Skeletal muscle cell (primary cell): Measurements from ENCODE around the gene IFT122.

ENCODE experiments used
- DNase-seq: peaks from one replicate; pipeline ENCODE4 v3.0.0-alpha.2; 2010; ENCODE audit warnings: low read depth
- H3K4me3 ChIP-seq: 2 replicates; pipeline ENCODE4 v1.5.1; 2011; ENCODE audit warnings: low read depth, mild to moderate bottlenecking, control low read depth, low read length, moderate library complexity

The IFT122 gene

DNA sequence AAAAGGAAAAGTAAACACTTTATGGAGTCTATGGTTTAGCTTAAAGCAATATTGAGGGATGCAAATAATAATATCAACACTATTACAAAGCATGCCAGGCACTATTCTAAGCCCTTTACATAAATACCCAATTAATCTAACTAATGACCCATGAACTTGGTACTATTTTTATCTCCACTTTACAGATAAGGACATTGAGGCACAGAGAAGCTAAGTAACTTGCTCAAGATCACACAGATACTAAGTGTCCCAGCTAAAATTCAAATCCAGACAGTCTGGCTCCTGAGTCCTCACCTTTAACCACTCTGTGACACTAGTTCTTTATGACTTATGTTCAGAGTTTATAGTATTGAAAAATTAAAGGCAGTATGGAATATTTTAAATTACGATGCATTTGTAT is 5.9 kb upstream of the IFT122 start:
- DNase-seq: no peak
- H3K4me3 ChIP-seq: no peak overlapping the region

DNA sequence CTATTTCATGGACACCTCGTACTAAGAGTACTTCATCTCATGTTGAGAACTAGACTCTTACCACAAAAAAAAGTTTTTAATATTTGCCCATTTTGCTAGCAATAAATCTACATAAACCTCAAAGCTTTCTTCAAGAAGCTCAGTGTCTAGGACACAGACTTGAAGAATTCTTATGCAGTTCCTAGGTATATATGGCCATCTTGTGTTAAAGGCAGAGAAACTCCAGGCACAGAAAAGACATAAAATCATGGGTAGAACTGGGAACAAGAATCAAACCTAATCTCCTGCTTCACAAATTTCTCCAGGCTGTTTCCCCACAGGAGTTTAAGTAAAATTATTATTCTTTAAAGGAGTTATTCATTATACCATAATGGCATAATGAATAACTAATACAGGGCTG is 4.7 kb upstream of the IFT122 start:
- DNase-seq: no peak
- H3K4me3 ChIP-seq: no peak overlapping the region

DNA sequence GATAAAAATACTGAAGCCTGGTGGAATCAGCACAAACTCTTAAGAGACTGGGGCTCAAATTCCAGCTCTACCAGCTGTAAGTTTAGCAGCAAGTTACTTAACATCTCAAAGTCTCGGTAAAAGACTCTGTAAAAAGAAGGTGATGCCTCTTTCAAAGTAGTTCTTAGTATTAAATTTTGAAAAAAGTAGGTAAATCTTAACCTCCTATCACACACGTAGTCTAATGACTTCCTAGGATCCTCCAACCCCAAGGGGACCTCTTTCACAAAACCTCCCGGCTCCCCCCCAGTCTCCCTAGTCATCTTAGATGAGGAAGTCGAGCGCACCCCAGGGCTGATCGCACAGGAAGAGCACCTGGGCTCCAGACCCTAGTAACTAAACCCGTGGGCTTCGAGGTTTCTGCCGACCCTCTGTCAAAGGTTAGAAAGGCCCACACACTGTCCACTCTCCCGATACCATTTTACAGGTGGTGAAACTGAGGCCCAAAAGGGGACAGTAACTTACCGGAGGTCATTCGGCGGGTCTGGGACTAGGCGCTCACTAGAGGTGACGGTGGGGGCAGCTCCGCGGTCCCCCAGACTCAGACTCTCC is 703 bp upstream of the IFT122 start:
- no peak for DNase-seq

DNA sequence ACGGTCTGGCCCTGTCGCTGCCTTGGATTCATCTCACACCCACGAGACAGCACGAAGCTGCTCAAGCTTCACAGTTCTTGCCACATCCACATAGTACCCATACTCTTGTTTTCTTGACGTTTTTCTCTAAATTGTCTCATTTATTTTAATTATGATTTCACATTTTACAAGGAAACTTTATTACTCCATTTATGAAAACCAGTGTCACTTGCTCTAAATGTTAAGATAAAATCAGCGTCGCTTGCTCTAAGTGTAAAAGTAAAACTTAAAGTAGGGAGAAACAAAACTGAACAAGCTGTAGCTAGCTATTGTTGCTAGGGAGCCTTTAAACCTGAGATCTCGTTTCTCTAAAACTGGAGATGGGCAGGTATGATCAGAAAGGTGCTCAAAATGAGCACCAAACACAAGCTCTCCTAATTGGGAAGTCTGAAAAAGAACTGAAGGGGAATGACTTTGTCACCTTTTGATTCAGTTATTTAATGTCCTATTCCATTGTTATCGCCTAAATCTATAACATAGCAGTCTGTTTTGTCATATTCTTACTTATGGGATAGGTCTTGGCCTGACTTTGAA is 680 bp downstream of the IFT122 start:
- peak overlapping the region; percentile 100 for H3K4me3 ChIP-seq
- no peak for DNase-seq

More for the DNA sequence above, 703 bp upstream of the IFT122 start:
- H3K4me3 ChIP-seq: peak overlapping the region; percentile 100

DNA sequence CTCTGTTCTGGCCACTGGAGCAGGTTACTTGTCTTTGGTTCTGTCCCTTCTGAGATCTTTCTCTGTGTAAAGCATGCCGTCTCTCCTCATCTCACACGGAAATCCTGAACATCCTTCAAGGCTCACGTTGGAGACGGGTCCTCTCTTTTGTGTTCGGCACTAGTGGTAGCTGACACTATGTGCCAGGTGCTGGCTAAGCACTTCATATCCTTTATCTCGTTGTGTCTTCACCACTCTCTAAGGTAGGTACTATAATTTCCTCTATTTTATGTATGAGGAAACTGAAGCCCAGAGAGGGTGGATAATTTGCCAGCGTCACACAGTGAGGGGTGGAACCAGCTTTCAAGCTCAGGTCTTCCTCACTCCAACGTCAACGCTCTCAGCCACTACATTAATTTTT is 1.2 kb downstream of the IFT122 start:
- H3K4me3 ChIP-seq: peak overlapping the region; percentile 100
- no peak for DNase-seq

DNA sequence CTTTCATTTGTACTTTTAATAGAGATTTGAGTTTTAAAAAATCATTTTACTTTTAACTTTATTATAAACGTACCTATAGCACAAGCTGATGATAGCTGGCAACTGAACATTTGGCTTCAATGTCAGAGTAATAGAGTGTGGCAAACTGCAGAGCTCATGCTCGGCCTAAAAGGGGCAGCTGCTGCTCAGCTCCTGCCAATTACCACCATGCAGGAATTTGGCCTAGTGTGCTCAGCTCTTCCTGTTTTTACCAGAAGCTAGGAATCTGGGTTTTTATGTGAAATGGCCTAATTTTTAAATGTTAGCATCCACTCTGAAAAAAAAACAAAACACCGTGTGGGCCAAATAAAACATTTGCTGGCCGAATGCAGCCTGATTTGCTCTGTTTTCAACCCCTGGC is 1.8 kb downstream of the IFT122 start:
- DNase-seq: no peak
- peak overlapping the region; percentile 24 for H3K4me3 ChIP-seq

DNA sequence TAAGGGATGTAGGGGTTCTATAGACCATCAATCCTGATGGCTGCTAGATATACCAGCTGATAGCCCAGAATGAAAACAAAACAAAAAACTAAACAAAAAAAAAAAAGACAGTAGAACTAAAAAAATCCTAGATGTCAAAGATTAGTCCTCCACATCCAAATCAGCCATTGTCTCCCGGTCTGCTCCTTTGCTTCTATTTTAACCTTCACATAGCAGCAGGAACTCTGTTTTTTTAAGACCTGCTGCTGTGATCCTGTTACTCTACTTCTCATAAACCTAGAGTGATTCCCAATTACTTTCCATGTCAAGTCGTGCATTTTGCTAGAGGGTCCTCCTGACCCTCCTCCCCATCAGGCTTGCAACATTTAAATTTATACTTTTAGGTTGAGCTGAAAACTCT is 2.5 kb downstream of the IFT122 start:
- no peak overlapping the region for H3K4me3 ChIP-seq
- no peak for DNase-seq

DNA sequence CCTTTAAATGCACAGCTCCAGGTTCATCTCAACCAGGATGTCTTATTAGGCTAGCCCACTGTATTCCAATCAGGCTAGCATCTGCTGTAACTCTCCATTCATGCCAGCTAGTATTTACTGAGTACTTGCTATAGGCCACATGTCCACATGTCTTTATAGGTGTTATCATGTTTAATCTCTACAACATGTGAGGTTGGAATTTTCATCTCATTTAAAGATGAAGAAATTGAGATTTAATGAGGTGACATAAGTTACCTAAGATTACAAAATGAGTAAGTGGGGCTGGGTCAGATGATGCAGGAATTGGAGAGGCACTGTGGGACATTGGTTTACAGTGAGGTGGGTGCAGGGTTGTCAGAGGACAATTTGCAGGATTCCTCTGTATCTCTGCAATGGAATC is 2.9 kb downstream of the IFT122 start:
- H3K4me3 ChIP-seq: no peak overlapping the region
- DNase-seq: no peak

DNA sequence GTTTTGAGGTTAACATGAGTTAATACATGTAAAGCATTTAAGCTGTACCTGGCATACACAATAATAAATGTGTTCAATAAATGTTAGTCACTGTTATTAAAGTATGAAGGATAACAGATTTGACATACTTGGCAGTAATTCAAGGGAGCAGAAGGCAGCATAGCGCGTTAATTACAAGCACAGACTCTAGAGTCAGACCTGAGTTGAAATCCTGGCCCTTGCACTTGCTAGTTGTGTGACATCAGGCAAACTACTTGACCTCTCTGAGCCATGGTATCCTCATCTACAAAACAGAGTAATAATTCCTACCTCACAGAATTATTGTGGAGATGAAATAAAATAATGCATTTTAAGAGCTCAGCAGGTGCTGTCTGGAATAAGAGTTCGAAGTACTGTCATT is 5.4 kb downstream of the IFT122 start:
- DNase-seq: no peak
- no peak overlapping the region for H3K4me3 ChIP-seq

DNA sequence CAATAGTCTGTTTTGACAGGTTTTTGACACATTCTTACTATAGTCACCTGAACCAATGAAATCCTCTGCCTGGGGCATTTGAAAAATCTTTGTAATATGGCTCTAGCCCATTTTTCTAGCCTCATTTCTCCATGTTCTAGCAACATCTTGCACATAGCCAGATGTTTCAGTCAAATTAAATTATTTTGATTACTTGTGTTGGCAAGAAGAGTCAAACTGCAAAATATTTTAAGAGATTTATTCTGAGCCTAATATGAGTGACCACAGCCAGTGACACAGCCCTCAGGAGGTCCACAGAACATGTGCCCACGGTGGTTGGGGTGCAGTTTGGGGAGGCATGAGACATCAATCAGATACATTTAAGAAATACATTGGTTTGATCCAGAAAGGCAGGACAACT is 6.9 kb downstream of the IFT122 start:
- DNase-seq: no peak

DNA sequence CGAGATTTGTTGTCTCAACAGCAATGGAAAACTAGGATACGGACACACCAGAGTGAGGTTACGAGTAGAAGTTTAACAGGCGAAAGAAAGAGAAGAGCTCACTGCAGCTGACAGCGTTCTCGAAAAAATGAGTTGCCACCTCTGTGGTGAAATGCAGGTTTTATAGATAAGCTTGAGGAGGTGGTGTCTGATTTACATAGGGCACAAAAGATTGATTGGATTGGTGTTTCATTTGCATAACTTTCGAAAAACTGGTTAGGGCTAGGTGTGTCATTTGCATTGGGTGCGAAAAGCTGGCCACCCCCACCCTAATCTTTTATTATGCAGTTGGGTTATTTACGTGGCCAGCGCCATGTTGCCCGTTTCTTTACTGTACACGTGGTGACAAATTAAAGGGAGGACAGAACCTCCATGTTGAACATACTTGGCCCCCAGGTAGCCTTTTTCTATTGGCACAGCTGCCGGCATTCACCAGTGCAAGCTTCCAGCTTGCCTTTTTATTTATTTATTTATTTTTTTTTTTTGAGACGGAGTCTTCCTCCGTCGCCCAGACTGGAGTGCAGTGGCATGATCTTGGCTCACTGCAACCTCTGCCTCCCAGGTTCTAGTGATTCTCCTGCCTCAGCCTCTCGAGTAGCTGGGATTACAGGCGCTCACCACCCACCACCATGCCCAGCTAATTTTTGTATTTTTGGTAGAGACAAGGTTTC is 8.3 kb downstream of the IFT122 start:
- no peak overlapping the region for H3K4me3 ChIP-seq
- no peak for DNase-seq

More for the DNA sequence above, 6.9 kb downstream of the IFT122 start:
- H3K4me3 ChIP-seq: no peak overlapping the region

DNA sequence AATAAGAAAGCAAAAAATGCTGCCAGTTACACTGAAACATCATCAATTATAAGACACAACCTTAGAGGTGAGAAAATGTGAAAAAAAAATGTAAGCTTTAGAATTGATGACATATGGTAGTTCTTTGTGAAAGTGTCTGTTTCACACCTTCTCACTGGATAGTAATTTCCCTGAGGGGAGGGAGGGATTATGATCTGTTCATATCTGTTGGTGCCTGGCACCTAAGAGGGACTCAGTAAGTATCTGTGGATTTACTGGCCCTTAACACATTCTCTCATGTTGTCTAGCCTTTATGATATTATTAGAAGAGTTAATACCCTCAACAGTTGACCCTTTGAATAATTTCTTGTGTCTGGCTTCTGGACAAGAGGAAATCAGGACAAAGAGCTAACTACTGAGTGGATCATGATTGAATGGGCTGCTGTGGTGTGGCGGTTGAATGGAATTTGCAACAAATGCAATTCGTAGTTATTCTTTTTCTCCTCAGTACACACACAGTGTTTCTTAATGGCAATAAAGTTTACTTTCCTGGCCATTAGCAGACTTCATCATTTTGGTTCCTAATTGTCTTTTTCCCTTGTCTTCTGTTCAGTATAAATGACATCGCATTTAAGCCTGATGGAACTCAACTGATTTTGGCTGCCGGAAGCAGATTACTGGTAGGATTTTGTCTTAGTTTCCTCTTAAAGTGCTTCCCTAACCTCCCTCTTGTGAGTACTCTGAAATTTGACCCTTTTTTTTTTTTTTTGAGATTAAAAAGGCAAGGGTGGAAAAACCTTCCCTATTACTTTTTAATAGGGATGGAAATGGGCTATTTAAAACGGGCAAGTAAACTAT is 9.5 kb downstream of the IFT122 start:
- DNase-seq: no peak
- no peak overlapping the region for H3K4me3 ChIP-seq

DNA sequence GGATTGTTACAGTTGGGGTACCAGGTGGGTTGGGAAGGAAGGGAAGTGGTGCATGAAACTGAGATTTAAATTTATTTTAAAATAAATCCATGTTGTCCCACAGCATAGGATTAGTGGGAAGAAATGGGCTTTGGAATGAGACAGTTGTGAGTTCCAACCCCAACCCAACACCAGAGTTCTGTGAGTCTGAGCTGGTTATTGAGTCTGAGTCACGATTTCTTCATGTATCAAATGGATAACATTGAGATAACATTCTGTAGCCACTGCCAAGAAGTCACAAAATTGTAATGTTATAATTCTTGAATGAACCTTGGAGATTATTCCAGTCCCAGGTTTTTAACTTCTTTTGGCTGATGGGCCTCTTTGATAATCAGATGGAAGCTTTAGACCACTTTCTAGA is 13.7 kb downstream of the IFT122 start:
- DNase-seq: no peak
- no peak overlapping the region for H3K4me3 ChIP-seq

DNA sequence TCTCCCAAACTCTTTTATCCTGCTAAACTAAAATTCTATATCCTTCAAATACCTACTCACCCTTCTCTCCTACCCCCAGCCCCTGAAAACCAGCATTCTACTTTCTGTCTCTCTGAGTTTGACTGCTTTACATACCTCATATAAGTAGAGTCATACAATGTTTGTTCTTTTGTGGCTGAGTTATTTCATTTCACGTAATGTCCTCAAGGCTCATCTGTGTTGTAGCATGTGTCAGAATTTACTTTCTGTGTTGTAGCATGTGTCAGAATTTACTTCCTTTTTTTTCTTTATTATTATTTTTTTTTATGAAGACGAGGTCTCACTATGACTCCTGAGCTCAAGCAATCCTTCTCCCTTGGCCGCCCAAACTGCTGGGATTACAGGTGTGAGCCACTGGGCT is 20.1 kb downstream of the IFT122 start:
- DNase-seq: no peak

DNA sequence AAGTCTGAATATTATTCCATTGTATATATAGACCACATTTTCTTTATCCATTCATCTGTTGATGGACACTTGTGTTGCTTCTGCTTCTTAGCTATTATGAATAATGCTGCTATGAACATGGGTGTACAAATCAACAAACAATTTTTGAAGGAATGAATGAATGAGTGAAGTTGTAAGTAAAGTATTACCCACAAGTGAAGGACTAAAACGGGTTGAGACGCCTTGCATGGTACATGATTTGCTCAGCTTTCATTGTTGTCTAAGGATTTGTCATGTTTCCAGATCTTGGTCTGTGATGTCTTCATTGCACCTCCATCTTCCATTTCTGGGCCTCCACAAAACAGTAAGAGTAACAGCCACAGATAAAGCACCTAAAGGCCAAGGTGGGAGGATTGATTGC is 20.5 kb downstream of the IFT122 start:
- H3K4me3 ChIP-seq: no peak overlapping the region
- DNase-seq: no peak

More for the DNA sequence above, 20.1 kb downstream of the IFT122 start:
- H3K4me3 ChIP-seq: no peak overlapping the region

DNA sequence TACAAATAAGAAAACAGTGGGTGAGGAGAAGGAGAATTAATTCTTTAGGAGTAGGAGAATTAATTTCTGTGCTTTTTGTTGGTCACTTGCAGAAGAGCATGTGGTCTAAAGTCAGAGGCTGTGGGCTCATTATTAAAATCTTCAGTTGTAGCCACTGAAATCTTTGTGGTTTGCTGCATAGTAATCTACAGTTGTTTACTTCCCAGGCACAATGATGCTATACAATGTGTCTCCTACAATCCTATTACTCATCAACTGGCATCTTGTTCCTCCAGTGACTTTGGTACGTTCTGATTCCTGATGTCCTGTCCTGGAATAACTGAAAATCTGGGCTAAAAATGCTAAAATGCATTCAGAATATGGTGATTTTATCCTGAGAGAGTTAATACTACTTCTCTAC is 21.0 kb downstream of the IFT122 start:
- H3K4me3 ChIP-seq: no peak overlapping the region
- no peak for DNase-seq

DNA sequence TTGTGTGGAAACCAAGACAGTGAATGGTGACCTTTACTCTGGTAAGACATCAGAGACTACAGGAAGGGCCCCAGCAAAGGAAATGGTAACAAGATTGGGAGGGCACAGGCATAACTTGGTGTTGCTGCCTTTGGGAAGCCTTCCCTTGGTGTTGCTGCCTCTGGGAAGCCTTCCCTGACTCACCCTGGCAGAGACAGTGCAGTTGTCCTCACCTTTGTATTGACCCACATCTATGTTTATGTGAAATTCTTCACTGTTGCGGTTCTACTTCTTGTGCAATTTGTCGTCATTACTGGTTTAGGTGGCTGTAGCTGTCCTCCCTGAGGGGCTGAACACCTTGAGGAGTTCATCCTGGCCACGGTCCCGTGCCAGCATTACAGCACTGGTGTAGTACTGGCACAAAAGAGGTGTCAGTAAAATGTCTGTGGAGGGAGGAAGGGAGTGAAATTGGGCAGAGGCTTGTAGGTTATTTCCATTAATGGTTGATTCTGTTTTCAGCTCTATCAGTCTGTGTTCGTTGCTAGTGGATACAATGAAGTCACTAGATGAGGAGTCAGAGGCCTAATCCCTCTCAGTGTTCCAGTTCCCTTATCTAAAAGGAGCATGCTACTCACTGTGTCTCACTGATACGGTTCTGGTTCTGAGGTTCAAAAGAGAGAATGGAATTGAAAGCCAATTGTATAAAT is 21.6 kb downstream of the IFT122 start:
- no peak overlapping the region for H3K4me3 ChIP-seq
- DNase-seq: no peak

DNA sequence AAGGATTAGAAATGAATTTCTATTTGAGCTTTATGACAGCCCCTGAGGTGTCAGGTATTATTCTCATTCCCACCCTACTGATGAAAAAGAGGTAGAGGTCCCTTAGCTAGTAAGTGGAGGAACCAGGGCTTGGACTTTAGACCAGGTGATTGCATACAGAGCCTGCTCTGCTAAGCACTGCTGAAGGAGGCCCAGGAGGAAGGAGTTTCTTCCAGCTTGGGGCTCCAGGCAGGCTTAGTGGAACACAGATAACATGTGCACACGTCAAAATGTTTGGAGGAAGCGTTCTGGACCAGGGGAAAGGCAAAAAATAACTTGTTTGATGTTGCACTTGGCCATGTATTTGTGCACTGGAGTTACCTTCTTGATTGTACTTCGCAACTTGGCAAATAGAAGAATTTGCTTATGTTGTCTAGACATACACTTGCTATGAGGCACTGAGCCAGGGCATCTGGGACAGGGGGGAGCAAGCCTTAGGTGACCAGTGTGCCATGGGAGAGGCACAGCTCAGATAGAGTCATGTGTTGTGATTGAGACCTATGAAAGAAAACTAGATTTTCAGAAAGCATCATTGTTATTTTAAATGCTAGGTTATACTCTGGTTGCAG is 22.4 kb downstream of the IFT122 start:
- no peak overlapping the region for H3K4me3 ChIP-seq
- DNase-seq: no peak

DNA sequence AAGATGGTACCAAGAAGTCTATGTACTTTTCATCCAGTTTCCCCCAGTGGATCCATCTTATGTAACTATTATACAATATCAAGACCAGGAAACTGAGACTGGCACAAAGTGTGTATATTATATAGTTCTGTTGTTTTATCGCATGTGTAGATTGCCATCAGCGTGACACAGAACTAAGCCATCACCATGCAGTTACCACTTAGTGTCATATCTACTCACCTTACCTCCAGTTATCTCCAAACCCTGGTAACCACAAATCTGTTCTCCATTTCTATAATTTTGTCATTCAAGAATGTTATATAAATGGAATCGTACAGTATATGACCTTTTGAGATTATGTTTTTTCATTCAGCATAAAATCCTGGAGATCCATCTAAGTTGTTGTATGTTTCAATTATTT is 23.1 kb downstream of the IFT122 start:
- no peak overlapping the region for H3K4me3 ChIP-seq
- no peak for DNase-seq
